HCT116 (cell line): ENCODE measurements around the gene FKBP2.

Experiments used
- ATF3 ChIP-seq: IDR thresholded peaks from 2 replicates; pipeline ENCODE4 v1.6.1; 2012
- CEBPB ChIP-seq: IDR thresholded peaks from 2 replicates; pipeline ENCODE4 v1.6.1; 2012; ENCODE audit warnings: low read depth
- CTCF ChIP-seq, 3 experiments: fragments of 200-600 bp in 1 of 3; sonication (generic) in 1 of 3; IDR thresholded peaks in 2 of 3; conservative IDR thresholded peaks in 1 of 3; 2 replicates each; pipeline ENCODE4 v1.5.1; 2012 to 2017; ENCODE audit warnings: low read depth in 2 of 3, low read length in 2 of 3, antibody characterized with exemption in 1 of 3, borderline replicate concordance in 1 of 3, control low read depth in 1 of 3, mild to moderate bottlenecking in 1 of 3, mixed read lengths in 1 of 3, mixed run types in 1 of 3, moderate library complexity in 1 of 3; ENCODE audit not compliant: insufficient read depth in 1 of 3
- EZH2 ChIP-seq: fragments of 200-600 bp; sonication (generic); IDR thresholded peaks from 2 replicates; pipeline ENCODE4 v1.6.1; 2017; ENCODE audit warnings: antibody characterized with exemption, mixed run types
- JUND ChIP-seq: IDR thresholded peaks from 2 replicates; pipeline ENCODE4 v1.6.1; 2012
- POLR2A ChIP-seq: IDR thresholded peaks from 2 replicates; pipeline ENCODE4 v1.7.0; 2011; ENCODE audit warnings: borderline replicate concordance; ENCODE audit not compliant: insufficient read depth, insufficient read length; ENCODE audit errors: extremely low read depth
- POLR2AphosphoS5 ChIP-seq: IDR thresholded peaks from 2 replicates; pipeline ENCODE4 v1.6.1; 2011; ENCODE audit warnings: mild to moderate bottlenecking, low read depth, low read length, moderate library complexity
- RAD21 ChIP-seq: IDR thresholded peaks from 2 replicates; pipeline ENCODE4 v1.6.1; 2012; ENCODE audit warnings: low read depth, mild to moderate bottlenecking
- REST ChIP-seq: IDR thresholded peaks from 2 replicates; pipeline ENCODE4 v1.6.1; 2012; ENCODE audit warnings: low read depth
- SIN3A ChIP-seq: IDR thresholded peaks from 2 replicates; pipeline ENCODE4 v1.6.1; 2012; ENCODE audit warnings: low read depth
- SP1 ChIP-seq: IDR thresholded peaks from 2 replicates; pipeline ENCODE4 v1.6.1; 2012; ENCODE audit warnings: low read depth
- SRF ChIP-seq: IDR thresholded peaks from 2 replicates; pipeline ENCODE4 v1.6.1; 2012; ENCODE audit warnings: low read depth
- TCF7L2 ChIP-seq: IDR thresholded peaks from 2 replicates; pipeline ENCODE4 v1.7.0; 2011; ENCODE audit warnings: borderline replicate concordance, inconsistent platforms; ENCODE audit not compliant: insufficient read depth, insufficient read length; ENCODE audit errors: extremely low read depth
- YY1 ChIP-seq: IDR thresholded peaks from 2 replicates; pipeline ENCODE4 v1.6.1; 2011; ENCODE audit warnings: low read length, low read depth, moderate library complexity, mild to moderate bottlenecking; ENCODE audit not compliant: insufficient replicate concordance; ENCODE audit errors: extremely low read depth

- TF ChIP-seq POLR2A: no peak
- no peak for TF ChIP-seq CTCF (IDR thresholded peaks at IDR 0.05 in 2 of 3, conservative IDR thresholded peaks at IDR 0.05 in 1 of 3; ENCODE audit: borderline replicate concordance in 1 of 3, insufficient read depth in 1 of 3, low read depth in 2 of 3, low read length in 2 of 3)
- no peak for TF ChIP-seq SP1
- no peak for TF ChIP-seq TCF7L2
- no peak for TF ChIP-seq ATF3
- TF ChIP-seq EZH2: no peak
- TF ChIP-seq POLR2AphosphoS5: no peak
- TF ChIP-seq JUND: no peak
- no peak for TF ChIP-seq CEBPB
- TF ChIP-seq RAD21: no peak
- no peak for TF ChIP-seq YY1
- TF ChIP-seq REST: no peak
- no peak for TF ChIP-seq SIN3A
- TF ChIP-seq SRF: no peak
These were observed 48.5 kb upstream of the FKBP2 start for GRCh38 chr11:64192434-64192833.
